ENCODE measurements around the gene SIT1.

SIT1 gene

GRCh38 chr9:35656831-35657545 lies 6.3 kb upstream of the SIT1 start:
- no peak for TF ChIP-seq CTCF (IDR thresholded peaks at IDR 0.05; ENCODE audit: extremely low read depth, insufficient read depth, missing control alignments)
- in situ Hi-C loops (cut with MboI; ENCODE audit: low pct_unique_long_range_greater_than_20kb, low sequenced_read_pairs, unreplicated experiment) = no loop called here
- DNase-seq (ENCODE audit: low spot score) = peak; percentile 11

GRCh38 chr9:35656348-35656747 lies 5.6 kb upstream of the SIT1 start:
- in situ Hi-C loops (cut with MboI; ENCODE audit: low pct_unique_long_range_greater_than_20kb, low sequenced_read_pairs, unreplicated experiment) = no loop called here
- DNase-seq (ENCODE audit: low spot score) = no peak
- TF ChIP-seq CTCF (IDR thresholded peaks at IDR 0.05; ENCODE audit: extremely low read depth, insufficient read depth, missing control alignments) = no peak

GRCh38 chr9:35653611-35654010 lies 2.9 kb upstream of the SIT1 start:
- in situ Hi-C loops (cut with MboI; ENCODE audit: low pct_unique_long_range_greater_than_20kb, low sequenced_read_pairs, unreplicated experiment) = no loop called here
- no peak for TF ChIP-seq CTCF (IDR thresholded peaks at IDR 0.05; ENCODE audit: extremely low read depth, insufficient read depth, missing control alignments)

GRCh38 chr9:35652829-35653209 lies 2.1 kb upstream of the SIT1 start:
- DNase-seq (ENCODE audit: low spot score) = no peak
- in situ Hi-C loops (cut with MboI; ENCODE audit: low pct_unique_long_range_greater_than_20kb, low sequenced_read_pairs, unreplicated experiment) = no loop called here
- TF ChIP-seq CTCF (IDR thresholded peaks at IDR 0.05; ENCODE audit: extremely low read depth, insufficient read depth, missing control alignments) = no peak

More at GRCh38 chr9:35653611-35654010, 2.9 kb upstream of the SIT1 start:
- DNase-seq (ENCODE audit: low spot score) = no peak

- in situ Hi-C loops (cut with MboI; ENCODE audit: low pct_unique_long_range_greater_than_20kb, low sequenced_read_pairs, unreplicated experiment) = no loop called here
- DNase-seq (ENCODE audit: low spot score) = no peak
- no peak for TF ChIP-seq CTCF (IDR thresholded peaks at IDR 0.05; ENCODE audit: extremely low read depth, insufficient read depth, missing control alignments)
Observed at GRCh38 chr9:35651956-35652828, 1.5 kb upstream of the SIT1 start.

- in situ Hi-C loops (cut with MboI; ENCODE audit: low pct_unique_long_range_greater_than_20kb, low sequenced_read_pairs, unreplicated experiment) = no loop called here
- TF ChIP-seq CTCF (IDR thresholded peaks at IDR 0.05; ENCODE audit: extremely low read depth, insufficient read depth, missing control alignments) = no peak
Observed at GRCh38 chr9:35649431-35650340, 1.0 kb downstream of the SIT1 start.

More at GRCh38 chr9:35649431-35650340, 1.0 kb downstream of the SIT1 start:
- peak; percentile 47 for DNase-seq (ENCODE audit: low spot score)
